KBM-7 (cell line): Measurements from ENCODE around the gene AMBP.

Source experiments
- DNase-seq: peaks from one replicate; pipeline ENCODE4 v3.0.0-alpha.2; 2015
- in situ Hi-C: fragments of 300-500 bp; cut with MboI; formaldehyde crosslinking; loops from 2 replicates; pipeline ENCODE4 v1.14.3; 2020; ENCODE audit warnings: low sequenced_read_pairs, low pct_unique_long_range_greater_than_20kb, mixed read lengths

Gene AMBP

DNA sequence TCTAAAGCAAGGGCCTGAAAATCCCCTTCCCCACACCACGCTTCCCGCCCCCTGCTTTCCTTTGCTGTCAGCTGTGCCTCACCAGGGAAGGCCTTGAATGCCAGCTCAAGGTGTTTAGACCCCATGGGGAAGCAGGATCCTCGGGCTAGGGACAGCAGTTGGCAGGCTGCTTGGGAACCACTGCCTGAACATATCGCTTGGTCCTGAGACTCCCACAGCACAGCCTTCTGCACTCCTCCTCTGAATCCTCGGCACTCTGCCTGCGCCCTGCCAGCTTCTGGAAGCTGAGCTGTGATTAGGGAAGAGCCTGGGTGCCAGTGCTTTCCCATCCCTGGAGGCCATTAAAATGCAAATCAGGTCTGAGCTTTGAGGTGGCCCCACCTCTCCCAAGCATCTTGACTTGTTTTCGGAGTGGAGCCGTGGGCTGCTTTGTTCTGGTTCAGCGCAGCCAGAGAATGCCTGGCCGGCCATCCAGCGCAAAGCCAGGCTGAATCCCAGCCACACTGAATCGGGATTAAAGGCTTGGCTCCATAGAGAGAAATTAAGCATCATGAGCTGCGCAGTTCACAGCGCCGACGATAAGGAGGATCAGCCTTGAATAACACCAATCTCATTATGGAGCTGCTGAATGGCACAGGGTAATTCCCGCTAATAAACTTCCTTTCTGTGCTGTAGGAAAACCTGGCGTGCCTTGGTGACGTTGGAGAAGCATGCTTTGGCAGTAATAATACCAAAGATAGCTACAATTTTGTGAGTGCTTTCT is 40.0 kb downstream of the AMBP start:
- in situ Hi-C loops: no loop called here
- DNase-seq: no peak

- DNase-seq: no peak
- in situ Hi-C loops: no loop called here
Observed at GRCh38 chr9:114037249-114037648, 40.9 kb downstream of the AMBP start.

- in situ Hi-C loops: no loop called here
- DNase-seq: no peak
Observed at GRCh38 chr9:114035845-114036801, 42.0 kb downstream of the AMBP start.

DNA sequence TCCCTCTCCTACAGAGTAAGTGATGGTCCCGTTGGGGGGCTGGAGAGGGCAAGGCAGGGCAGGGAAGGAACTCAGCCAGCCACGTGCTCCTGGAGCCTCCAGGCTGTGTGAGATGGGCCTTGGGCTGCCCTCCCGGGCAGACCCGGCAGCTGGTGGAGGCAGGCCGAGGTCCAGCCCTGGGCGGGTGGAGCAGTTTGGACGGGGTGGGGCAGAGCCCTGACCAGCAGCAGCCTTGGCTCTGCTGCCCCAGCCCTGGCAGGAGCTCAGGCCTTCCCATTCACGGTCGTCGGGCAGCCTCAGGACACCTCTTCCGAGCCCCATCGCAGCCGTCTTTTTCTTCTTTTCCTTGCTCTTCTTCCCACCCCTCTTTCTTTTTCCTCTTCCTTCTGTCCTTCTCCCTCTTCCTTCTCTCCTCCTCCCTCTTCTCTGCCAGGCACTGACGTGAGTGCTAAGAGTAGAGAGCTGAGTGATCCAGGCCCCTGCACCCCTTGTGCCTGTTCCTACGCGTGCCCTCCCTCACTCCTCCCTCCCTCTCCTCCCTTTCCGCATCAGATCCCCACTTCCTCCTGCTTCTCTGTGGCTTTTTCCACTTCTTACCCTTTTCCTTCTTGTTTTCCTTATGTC is 42.8 kb downstream of the AMBP start:
- DNase-seq: no peak
- in situ Hi-C loops: no loop called here

DNA sequence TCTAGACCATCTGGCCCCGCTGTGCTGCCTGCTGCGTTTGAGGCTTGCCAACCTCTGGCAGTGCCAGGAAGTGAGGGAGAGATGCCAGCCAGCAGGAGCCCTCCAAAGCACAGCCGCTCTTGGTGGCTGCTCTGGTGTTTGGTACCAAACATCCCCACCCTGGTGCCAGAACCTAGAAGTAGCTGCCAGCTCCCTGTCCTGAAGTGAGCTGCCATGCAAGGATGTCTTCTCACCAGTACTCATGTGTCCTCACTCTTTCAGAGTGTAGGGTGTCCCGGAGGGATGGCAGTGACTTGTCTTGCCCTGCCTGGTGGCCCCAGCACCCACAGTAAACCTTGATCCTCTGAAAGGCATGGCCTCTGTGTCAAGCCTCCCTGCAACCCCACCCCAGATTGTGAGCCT is 43.4 kb downstream of the AMBP start:
- in situ Hi-C loops: no loop called here
- no peak for DNase-seq

- no peak for DNase-seq
- in situ Hi-C loops: no loop called here
Observed at GRCh38 chr9:114034196-114034595, 43.9 kb downstream of the AMBP start.

DNA sequence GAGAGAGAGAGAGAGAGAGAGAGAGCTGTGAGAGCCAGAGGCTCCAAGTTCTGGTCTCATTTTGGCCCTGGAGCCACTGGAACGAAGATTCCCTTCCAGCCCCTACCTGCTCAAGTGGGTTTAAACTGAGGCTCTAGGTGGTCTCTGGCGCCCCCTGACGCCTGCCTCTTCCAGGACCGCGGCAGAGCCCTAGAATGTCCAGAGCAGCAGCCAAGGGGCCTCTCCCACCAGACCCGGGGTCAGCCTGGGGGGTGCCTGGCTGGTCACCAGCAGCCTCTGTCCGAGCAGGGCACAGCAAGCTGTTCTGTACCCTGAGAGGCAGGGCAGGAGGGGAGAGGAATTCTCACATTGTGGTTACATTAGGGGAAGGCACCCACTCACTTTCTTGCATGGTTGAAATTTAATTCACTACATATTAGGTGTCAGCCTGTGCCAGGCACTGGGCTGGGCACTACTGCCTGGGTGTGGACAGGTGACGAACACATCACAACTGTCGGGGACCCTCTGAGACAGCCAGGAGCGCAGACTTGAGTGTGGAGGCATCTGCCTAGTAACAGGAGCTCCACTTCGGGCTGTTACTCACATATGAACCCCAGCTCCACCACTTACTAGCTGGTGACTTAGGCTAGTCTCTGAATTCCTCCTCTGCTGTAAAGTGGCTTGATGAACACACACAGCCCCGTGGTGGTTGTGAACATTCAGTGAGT is 44.5 kb downstream of the AMBP start:
- peak; percentile 55 for DNase-seq
- in situ Hi-C loops: no loop called here

DNA sequence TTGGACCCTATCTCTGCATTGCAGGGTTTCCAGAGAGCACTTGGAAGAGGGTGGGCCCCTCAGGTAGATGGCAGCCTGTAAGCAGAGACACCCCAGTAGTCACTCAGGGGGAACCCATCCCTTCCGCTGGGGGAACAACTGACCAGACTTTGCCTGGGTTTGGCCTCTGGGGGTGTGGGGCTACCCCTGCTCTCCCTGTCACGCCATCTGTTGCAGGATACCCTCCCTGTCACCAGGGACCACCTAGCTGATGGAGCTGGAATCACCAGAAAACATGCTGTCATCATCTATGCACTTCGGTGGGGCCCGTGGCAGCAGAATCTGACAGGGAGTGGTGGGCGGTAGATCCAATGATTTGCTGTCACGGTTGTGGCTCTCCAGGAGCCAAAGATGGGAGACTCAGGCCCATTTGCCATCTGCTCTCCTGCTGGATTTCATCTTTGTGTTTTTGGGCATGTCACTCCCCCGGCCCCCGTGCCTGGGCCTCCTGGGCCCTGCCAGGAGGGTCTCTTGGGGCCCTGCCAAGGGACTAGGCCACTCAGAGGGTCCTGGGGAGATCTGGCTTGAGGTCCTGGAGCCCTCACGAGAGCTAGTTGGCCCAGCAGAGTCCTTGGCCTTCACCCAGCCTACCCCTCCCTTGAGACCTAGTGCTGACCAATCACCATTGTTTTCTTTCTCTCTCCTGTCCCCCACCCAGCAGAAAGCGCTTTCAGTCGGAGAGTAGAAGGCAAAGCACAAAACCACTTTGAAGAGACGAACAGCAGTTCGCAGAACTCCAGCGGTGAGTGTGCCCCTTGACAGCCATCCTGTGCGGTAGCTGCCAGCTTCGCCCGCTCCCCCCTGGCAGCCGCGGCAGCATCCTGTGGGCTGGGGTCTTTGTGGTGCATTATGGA is 45.9 kb downstream of the AMBP start:
- in situ Hi-C loops: no loop called here
- no peak for DNase-seq

DNA sequence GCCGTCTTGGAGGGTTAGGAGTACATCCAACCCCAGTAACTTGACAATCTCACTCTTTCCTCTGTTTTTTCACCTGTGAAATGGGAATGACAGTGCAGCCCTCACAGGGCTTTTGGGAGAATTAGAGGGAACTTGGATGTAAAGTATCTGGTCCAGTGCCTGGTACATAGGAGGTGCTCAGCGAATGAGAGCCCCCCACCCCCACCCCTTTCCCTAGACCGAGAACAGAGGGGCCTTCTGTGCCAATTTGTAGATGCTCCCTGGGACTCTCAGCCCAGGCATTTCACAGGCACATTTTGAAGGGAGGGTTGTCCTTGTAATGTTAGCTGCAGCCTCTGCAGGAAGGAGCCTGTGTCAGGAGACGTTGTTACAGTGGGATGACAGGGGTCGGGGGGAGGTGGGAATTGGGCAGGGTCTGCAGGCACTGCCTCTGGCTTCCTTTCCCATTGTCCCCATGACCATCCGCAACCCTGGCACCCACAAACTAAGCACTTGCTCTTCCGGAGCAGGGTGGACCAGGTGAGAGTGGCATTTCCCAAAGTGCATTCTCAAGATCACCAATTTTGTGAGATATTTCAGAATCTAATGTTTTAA is 47.0 kb downstream of the AMBP start:
- DNase-seq: no peak
- in situ Hi-C loops: no loop called here

- in situ Hi-C loops: no loop called here
- no peak for DNase-seq
Observed at GRCh38 chr9:114030364-114030763, 47.7 kb downstream of the AMBP start.

- in situ Hi-C loops: no loop called here
Observed at GRCh38 chr9:114029311-114030170, 48.6 kb downstream of the AMBP start.

DNA sequence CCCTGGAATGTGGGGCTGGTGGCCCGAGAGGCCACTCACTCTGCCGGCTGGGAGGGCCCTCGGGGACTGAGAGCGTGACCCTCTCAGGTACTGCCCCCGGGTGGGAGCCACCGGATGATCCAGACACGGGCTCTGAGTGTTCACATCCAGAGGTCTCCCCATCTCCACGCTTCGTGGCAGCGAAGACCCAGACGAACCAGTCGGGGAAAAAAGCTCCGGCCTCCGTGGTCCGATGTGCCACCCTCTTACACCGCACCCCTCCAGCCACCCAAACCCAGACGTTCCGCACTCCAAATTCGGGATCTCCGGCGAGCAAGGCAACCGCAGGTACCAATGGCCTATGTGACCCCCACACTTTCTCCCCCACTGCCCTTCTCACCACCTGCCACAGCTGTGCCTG is 49.5 kb downstream of the AMBP start:
- in situ Hi-C loops: no loop called here
- no peak for DNase-seq

More at GRCh38 chr9:114029311-114030170, 48.6 kb downstream of the AMBP start:
- no peak for DNase-seq

GRCh38 chr9:114027863-114028465 is 50.1 kb downstream of the AMBP start:
- in situ Hi-C loops: no loop called here
- DNase-seq: no peak

- in situ Hi-C loops: no loop called here
- DNase-seq: no peak
Observed at GRCh38 chr9:114027159-114027862, 50.8 kb downstream of the AMBP start.

DNA sequence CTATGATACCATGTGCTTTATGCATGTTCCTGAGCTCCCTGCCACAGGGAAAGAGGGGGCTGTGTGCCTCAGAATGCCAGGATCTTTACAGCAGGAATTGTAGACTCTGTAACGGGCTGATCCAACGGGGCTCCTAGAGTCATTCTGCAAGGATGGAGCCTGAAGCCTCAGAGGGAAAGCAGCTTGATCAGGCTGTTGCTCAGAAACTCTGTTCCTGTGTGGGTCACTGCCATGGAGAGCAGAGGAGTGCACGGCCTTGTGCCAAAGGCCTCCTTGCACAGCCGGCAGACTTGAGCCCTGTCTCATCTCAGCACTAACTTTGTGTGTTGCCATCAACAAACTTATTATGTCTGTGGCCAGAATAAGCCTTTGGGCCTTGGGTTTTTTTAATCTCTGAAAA is 51.8 kb downstream of the AMBP start:
- DNase-seq: no peak
- in situ Hi-C loops: no loop called here

DNA sequence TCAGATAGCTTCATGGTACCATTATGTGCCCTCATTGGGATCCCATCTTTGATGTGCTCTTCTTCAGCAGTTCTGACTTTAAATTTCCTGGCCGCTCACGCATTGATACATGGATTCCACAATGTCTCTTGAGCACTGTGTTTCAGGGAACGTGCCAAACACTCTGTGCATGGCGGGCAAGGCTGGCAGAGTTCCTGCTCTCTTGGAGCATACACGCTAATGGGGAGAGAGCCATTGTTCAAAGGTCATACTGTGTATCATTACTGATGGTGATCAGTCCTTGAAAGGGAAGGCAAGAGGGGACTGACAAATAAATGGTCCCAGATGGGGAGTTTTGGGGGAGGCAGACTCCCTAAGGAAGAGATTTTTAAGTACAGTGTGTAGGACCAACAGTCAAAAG is 52.3 kb downstream of the AMBP start:
- in situ Hi-C loops: no loop called here

More for the DNA sequence above, 52.3 kb downstream of the AMBP start:
- DNase-seq: no peak
